VCaP (cell line): ENCODE measurements around the gene CYP3A5.

Source experiments
- H3K27ac ChIP-seq: fragments of 450-650 bp; 2 replicates; pipeline ENCODE4 v1.5.1; 2017
- CTCF ChIP-seq: fragments of 450-650 bp; conservative IDR thresholded peaks from 2 replicates; pipeline ENCODE4 v1.5.1; 2017; ENCODE audit warnings: mild to moderate bottlenecking, moderate library complexity

CYP3A5 gene

GRCh38 chr7:99677013-99677647 is 2.7 kb downstream of the CYP3A5 start:
- TF ChIP-seq CTCF: no peak
- no peak overlapping the region for H3K27ac ChIP-seq

- H3K27ac ChIP-seq: no peak overlapping the region
- TF ChIP-seq CTCF: no peak
Measured at GRCh38 chr7:99674995-99675742, 4.6 kb downstream of the CYP3A5 start.

GRCh38 chr7:99672573-99672972 is 7.2 kb downstream of the CYP3A5 start:
- no peak for TF ChIP-seq CTCF
- H3K27ac ChIP-seq: no peak overlapping the region

- TF ChIP-seq CTCF: no peak
- no peak overlapping the region for H3K27ac ChIP-seq
Measured at GRCh38 chr7:99669782-99670181, 10.0 kb downstream of the CYP3A5 start.

- no peak overlapping the region for H3K27ac ChIP-seq
- TF ChIP-seq CTCF: no peak
Measured at GRCh38 chr7:99668541-99668940, 11.3 kb downstream of the CYP3A5 start.

- no peak for TF ChIP-seq CTCF
- no peak overlapping the region for H3K27ac ChIP-seq
Measured at GRCh38 chr7:99667179-99667578, 12.6 kb downstream of the CYP3A5 start.

GRCh38 chr7:99666013-99666395 is 13.8 kb downstream of the CYP3A5 start:
- no peak overlapping the region for H3K27ac ChIP-seq
- TF ChIP-seq CTCF: no peak
